LoVo (cell line): ENCODE results near the gene IQCH.

ENCODE experiments used
- DNase-seq: peaks from one replicate; pipeline ENCODE4 v3.0.0-alpha.2; 2016; ENCODE audit warnings: low spot score

Gene IQCH

DNA sequence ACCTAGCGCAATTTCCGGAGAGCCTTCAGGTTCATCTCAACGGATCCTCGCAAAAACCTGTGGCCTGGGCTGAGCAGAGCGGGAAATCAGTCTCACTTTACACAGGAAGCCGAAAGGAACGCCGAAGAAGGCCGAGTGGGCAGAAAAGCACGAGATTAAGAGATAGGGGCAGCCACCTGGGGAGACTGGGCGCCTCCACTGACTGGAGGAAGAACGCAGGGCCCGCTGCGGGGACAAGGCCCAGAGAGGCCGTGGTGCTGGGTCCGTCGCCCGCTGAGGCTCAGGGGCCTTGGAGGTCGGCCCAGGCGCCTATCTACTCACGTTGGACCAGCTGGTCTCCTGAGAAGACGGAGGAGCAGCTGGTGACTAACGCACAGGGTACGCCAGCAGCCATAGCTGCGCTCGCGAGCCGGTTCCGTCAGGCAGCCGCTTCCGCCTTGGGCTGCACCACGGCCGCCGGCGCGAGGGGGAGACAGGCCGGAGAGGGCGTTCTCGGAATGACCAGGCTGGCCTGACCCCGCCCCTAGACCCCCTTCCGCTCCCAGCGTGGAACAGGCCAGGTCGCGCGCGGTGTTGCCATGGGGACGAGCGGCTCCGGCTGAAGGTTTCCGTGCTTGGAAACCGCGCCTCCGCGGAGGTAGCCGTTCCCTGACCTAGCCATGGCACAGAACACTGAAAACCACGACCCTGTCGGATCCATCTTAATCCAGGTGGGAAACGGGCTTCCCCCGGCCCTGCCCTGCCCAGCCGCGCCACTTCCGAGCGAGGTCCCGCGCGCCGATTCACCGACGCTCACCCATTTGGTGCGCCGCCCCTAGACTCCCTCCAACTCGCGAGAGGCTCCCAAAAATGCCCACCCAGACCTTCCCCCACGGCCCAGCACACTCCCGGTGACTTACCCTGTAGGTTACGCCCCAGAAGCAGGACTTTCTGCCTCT, at the start of gene IQCH, which contains the start of gene AAGAB:
TSS of gene IQCH (plus strand) at position 549 of the 938 bp plus-strand sequence. CDS start at position 660, 111 bp downstream.
TSS of gene AAGAB (minus strand) at position 424 of the 938 bp plus-strand sequence. CDS start at position 394, 30 bp downstream.
- peak; percentile 99 for DNase-seq

DNA sequence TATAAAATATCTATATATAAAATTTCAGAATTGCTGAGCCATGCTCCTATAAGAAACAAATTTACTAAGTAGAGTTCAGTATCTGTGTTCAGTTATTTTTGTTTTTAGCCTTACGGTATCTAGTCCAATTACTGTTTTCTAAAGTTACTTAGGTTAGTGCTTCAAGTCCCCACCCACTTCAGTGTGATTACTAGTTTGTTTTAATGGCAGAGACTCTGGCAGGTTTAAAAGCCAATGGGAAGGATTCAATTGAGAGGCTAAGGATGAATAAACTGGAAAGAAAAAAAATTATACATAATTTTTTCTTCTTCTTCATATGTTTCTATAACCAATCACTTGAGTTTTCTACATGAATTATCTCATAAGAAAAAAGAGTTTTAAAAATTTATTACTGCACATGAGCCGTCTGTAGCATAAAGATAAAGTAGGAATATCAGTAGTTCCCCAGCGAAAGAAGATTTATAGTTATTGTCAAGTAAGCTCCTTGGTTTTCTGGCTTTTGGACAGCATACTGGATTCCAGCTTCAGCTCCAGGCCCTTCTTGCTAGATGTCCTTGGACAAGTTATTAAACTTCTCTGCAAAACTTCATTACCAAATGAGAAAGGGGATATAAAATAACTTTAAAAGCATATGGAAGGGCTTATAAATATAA, 46.9 kb upstream of the IQCH start:
- no peak for DNase-seq

DNA sequence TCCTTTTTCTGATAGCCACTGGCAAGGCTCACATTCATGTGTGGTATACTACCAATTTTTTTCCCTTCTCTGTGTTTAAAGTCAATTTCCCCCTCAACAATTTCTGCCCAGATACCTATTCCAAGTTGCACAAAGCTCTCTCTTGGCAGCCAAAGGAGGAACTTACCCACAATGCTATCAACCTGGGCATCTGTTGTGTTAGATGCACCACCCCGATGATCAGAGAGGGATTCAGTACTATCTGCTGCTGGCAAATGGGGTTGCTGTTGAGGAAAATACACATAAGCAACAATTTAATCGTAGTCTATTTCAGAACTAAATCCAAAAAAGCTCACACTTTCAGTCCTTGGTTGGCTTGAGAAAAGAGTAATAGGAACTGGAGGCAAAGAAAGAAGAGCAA, 46.2 kb upstream of the IQCH start:
- no peak for DNase-seq

DNA sequence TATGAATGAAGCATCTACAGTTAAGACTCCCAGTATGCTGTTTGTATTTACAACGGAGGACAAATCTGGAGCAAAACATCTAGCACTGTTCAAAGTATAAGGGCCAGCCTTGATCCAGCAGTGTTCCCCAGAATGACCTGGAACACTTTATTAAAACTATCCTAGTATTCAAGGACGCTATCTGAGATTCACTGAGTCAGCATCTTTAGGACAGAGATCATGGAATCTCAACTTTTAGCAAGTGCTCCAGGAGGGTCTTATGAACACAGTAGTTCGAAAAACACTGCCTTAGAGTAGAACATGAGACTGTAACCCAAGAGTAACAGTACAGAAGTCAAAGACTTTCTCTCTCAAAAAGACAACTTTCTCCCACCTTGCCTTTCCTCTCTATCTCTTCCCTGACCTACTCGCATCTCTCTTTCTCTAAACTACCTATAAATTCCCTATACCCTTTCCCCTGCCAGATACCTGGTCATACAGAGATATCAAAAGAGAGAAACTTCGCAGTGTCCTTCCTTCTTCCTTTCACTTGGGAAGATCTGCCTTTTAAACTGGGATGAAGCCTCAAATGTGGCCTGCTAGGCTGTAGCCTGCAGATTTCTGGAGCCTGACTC, 43.9 kb upstream of the IQCH start:
- DNase-seq, result no peak

DNA sequence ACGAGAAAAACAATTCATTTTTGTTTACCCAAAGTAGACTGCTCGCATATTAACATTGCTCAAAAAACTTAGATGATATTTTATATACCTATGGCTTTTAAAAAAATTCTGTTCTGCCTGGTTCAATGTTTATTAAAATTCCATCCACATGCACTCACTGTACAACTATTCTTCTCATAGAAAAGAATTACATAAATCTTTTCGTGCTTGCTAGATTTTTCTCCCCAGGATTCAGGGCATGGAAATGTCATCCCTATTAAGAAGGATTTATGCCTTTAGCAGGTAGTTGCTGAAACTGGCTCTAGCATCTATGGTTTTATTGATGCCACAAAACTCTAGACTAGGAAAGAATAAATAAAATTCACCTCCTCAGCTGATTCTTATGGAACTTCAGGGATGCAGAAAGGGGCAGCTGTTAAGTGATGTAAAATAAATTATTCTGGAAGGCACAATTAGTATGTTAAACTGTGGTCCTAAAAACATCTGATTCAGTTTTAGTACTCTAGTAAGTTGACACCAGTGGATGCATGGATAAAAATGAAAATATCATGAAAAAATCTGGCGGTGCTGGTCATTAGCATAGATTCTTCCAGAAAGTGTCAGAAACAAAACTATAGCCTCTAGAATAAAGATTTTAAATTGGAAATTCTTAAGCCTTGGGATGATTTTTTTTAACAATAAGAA, 41.8 kb upstream of the IQCH start:
- DNase-seq, result no peak

DNA sequence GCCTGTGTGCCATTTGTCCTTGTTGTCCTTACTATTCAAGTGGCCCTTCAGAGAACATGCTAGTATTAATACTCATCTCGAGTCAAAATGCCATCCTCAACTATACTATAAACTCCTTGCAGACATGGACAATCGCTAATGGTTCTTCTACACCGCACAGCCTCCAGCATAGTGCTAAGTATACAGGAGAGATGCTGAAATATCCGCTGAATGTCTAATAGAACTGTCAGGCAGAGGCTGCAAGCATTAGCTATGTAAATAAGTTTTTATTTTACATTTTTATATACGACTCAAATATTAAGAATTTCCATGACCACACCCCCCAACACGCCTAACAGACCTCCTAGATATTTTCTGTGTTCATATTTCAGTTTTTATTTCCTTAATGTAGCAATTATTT, 39.5 kb upstream of the IQCH start:
- DNase-seq, result no peak

DNA sequence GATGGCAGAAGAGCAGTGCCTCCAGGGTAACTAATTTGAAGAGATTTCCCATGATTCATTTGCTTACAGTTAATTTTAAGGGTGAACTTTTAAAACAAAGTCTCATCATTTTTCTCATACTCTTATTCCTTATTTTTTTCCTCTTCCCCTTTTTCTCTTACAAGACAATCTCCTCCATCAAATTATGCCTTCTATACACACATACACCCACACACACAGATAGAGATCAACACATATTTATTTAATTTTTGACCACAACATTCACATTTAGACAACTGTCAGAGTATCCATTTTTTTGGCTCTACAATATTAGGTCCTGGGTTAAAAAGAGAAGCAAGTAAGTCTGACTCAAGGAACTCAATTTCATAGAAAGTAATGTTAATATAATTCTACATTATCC, 37.7 kb upstream of the IQCH start:
- DNase-seq, result no peak

DNA sequence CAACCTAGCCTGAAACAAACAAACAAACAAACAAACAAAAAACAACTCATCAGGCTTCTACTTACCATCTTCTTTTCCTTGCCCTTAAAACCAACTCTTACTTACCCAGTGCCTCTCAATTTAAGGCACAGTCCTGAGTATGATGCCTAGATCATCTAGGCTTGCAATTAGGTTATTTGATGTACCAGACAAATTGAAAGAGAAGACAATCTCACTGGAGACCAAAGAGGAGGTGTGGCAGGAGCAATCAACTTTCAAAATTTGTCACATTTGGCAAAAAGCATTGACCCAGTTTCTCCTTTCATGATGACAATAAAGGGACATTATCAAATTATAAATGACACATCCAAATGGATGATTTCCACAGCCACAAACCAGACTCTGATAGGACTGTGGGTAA, 36.2 kb upstream of the IQCH start:
- no peak for DNase-seq

DNA sequence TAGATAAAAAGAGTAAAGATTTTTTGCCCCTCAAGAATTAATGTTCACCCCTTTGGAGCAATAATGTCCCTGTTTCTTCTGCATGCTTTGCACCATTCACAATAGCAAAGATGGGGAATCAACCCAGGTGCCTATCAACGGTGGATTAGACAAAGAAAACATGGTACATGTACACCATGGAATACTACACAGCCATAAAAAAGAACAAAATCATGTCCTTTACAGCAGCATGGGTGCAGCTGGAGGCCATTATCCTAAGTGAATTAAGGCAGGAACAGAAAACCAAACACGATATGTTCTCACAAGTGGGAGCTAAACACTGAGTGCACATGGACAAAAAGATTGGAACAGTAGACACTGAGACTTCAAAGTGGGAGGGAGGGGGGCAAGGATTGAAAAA, 35.3 kb upstream of the IQCH start:
- DNase-seq, result no peak

DNA sequence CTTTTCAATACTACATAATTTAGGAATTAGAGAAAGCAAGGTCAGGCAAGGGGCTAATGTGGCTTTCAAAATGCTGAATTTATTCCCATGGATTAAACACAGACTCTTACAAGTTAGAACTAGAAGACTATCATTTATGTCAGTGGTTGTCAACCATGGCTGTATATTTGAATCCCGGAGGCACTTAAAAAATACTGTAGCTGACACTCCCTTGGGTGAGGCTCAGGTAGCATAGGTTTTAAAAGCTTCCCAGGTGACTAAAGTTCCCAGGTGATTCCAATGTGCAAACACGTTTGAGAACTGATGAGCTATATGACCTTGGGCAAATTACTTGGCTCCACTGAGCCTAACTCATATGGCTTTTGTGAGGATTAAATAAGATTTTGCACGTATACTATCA, 29.7 kb upstream of the IQCH start:
- DNase-seq, result peak; percentile 39

DNA sequence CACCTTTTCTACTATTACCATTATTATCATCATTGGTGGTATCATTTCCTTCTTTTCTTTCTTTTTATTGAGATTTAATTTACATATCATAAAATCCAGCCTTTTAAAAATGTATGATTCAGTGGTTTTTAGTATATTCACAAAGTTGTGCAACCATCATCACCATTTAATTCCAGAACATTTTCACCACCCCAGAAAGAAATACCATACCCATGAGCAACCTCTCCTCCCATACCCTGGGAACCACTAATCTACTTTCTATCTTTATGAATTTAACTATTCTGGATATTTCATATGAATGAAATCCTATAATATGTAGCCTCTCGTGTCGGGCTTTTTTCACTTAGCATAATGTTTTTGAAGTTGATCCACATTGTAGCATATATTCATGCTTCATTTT, 29.2 kb upstream of the IQCH start:
- no peak for DNase-seq

DNA sequence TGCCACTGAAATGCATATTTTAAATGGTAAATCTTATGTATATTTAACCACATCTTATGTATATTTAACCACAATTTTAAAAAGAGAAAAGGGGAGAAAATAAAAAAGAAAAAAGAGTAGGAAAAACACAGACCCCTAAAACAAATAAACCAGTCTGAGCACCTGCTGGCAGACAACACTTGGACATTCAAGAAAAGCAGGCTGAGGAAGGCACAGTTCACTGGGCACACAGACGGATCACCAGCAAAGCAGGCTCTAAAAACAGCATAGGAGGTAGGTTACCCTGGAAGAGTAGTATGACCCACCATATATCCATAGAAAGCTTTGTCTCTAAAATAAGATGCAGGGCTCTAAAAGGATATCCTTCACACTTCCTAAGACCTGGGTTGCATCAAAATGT, 27.2 kb upstream of the IQCH start:
- DNase-seq, result no peak

DNA sequence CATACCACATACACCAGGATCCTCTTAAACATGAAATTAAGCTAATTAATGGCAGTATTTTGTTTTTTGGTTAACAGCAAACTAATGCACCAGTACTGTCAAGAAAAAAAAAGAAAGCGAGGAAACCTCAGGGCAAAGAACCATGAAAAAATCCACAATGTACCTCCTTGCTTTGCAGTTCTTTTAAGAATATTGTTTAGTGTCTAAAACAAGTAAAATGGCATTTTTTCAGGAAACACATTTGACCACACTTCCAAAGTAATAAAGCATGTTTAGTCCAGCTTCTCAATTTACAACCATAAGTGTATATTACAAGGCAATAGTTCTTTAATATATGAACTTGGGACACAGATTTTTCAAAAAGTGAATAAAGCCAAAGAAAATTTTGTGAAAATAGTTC, 26.7 kb upstream of the IQCH start:
- no peak for DNase-seq

DNA sequence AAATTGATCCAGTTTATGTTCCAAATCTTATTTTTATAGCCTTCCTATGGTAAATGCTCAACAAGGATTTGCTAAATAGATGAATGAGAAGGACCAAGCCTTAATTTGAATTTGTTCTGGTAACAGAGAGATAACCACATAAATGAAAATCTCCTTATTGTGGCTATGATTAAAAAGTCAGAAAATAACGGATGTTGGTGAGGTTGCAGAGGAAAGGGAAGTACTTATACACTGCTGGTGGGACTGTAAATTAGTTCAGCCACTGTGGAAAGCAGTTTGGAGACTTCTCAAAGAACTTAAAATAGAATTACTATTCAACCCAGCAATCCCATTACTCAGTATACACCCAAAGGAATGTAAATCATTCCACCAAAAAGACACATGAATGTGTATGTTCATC, 26.3 kb upstream of the IQCH start:
- DNase-seq, result no peak

DNA sequence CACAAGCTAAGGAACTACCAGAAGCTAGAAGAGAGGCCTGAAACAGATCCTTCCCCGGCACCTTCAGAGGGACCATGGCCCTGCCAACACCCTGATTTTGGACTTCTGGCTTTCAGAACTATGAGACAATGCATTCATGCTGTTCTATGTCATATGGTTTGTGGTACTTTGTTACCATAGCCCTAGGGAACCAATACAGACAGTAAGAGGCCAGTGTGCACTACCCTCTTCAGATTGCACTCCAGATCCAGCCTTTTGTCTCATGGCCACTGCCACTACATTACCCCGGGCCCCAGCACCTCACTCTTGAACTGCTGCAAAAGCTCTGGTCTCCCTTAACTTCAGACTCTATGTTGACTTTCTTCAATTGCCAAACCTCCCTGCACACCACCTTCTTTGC, 24.1 kb upstream of the IQCH start:
- no peak for DNase-seq

DNA sequence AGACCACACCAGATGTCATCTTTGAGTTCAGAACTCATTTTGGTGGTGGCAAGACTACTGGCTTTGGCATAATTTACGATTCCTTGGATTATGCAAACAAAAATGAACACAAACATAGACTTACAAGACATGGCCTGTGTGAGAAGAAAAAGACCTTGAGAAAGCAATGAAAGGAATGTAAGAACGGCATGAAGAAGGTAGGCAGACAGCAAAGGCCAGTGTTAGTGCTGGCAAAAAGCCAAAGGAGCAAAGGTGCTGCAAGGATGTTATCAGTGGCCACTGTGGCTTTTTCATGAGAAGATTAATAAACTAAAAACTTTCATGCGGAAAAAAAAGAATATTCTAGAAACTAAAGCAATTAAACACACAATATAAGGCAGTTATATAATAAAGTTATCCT, 22.0 kb upstream of the IQCH start:
- no peak for DNase-seq

DNA sequence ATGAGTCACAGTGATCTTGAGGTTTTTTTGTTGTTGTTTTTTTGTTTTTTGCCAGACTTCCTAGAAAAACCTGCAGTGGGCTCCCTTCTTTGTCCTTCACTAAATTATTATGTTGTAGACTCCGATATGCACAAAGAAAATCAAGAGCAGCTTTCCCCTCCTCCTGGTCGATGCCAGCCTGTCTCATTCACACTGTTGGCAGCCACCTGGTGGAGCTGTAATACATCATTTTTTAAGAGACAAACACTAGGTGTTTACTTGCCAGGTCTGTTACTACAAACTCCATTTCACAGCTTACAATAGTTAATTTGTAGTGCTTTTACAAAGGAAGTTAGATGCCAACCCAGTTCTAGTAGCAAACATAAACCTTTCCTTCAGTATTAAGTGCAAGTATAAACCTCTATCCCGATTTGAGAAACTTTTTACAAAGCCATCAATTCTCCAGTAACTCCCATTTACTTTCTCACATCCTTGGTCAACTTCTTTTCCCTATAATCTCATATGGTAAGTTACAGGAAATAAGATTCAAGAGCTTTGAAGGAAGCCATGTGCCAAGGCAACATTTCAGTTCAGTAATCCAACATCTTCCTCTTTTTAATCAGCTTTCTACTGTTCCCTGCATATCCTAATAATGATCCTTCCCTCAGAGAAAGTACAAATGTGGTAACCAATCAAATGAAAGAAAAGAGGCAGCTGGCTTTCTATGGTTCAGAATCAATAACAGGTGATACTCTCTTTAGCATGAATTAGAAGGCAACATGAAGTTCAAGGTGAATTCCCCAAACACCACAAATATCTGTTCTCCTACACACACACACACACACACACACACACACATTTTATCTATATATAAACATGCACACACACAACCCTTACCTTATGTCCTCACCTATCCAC, 14.1 kb upstream of the IQCH start:
- DNase-seq, result no peak

DNA sequence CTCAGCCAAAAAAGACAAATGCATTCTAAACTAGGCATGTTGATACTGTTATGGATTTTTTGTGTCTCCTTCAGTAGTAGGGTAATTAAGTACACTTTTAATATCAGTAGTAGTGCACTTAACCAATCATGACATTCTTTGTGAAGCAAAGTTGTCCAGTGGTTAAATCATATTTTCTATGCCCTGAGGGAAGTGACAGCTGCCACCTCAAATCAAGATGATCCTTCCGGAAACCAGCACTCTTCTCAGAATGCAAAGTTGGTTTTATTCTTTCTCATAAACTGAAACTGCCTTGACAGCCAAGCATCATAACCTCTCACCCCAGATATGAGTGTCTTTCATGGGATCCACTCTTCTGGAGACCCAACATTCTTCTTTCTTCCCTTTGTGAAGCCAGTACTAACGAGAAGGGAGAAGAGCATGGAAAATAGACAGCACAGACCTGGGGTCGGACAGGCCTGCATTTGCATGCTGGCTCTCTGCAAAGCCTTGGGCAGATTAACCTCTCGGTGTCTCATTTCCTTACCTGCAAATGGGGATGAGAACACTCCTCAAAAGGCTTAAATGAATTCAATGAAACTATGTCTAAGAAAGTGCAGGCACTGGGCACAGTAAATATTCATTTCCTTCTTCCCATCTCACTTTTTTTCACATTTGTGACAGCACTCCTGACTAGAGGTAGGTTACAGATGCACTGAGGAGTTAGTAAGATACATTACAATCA, 13.3 kb upstream of the IQCH start:
- DNase-seq, result no peak

DNA sequence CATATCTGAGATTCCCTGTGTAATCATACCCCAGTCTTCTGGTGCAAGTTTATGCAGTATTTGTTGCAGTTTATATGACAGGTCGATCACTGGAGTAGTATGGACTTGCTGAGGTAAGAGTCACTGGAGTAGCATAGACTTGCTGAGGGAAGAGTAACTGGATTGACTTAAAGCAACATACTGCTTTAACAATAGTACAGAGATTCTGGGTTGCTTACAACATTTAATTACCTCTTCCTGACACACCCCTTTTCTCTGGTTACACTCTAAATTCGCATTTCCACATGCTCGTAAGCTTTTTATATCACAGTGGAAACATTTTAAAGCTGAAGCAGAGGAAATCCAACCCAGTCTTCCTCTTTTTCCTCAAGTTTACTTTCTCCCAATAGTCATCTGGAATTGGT, 11.9 kb upstream of the IQCH start:
- no peak for DNase-seq

DNA sequence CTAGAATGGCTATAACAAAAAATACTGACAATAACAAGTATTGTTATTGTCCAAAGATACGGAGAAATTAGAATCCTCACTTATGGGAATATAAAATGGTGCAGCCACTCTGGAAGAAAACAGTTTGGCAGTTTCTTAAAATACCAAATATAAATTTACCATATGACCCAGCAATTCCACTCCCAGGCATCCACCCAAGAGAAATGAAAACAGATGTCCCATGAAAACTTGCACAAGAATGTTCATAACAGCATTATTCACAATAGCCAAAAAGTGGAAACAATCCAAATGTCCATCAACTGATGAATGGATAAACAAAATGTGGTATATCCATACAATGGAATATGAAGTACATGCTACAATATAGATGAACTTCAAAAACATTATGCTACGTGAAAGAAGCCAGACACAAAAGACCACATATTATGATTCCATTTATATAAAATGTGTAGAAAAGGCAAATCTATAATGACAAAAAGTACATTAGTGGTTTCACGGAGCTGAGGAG, 9.6 kb upstream of the IQCH start:
- no peak for DNase-seq
